B cell (primary cell): ENCODE data around the gene IRS1. TPM values are rescaled to one million over a fixed set of nuclear protein-coding genes. Genes with fewer than 3 reads are reported as not detected.

ENCODE experiments used
- ATAC-seq: fragments of 200-7000 bp; cut with Tn5 transposase; one replicate; pipeline ENCODE4 v1.10.0; 2021; ENCODE audit warnings: low read depth, mild to moderate bottlenecking, moderate number of reproducible peaks, moderate library complexity
- CTCF ChIA-PET: fragments of 350-600 bp; sonication (Branson Sonifier 250); formaldehyde crosslinking; loops from one replicate; lab custom pipeline; 2021; ENCODE audit warnings: antibody characterized with exemption, inconsistent platforms; lab: Charles Lee
- POLR2A ChIA-PET: fragments of 350-600 bp; sonication (Branson Sonifier 250); formaldehyde crosslinking; loops from one replicate; lab custom pipeline; 2021; ENCODE audit warnings: antibody characterized with exemption; lab: Charles Lee
- DNase-seq: peaks from one replicate; pipeline ENCODE4 v3.0.0; 2013
- H2AFZ ChIP-seq: 2 replicates; pipeline ENCODE4 v1.6.1; 2012; ENCODE audit warnings: mild to moderate bottlenecking, low read depth, low read length; ENCODE audit not compliant: insufficient read depth, poor library complexity, severe bottlenecking
- H3K27ac ChIP-seq, 2 donors: 1 replicate in 1 of 2; 2 replicates in 1 of 2; pipeline ENCODE4 v1.5.1; 2012 to 2013; ENCODE audit warnings: low read length in 2 of 2, mild to moderate bottlenecking in 2 of 2, moderate library complexity in 1 of 2
- H3K27me3 ChIP-seq, 4 experiments: fragments of 200-600 bp in 1 of 4; sonication (generic) in 1 of 4; replicated peaks in 1 of 4; 1 replicate in 2 of 4; 2 replicates in 2 of 4; pipeline versions ENCODE4 v1.6.1 to v1.7.0; 2013 to 2016; ENCODE audit warnings: low read length in 3 of 4, mild to moderate bottlenecking in 2 of 4, mixed read lengths in 1 of 4, moderate library complexity in 1 of 4; ENCODE audit not compliant: insufficient read depth in 4 of 4, control insufficient read depth in 3 of 4; ENCODE audit errors: control extremely low read depth in 1 of 4
- H3K36me3 ChIP-seq, 2 experiments: replicated peaks in 1 of 2; 1 replicate in 1 of 2; 2 replicates in 1 of 2; pipeline versions ENCODE4 v1.6.1 to v1.7.1; 2013; ENCODE audit warnings: low read length in 1 of 2; ENCODE audit not compliant: insufficient read depth in 2 of 2, control insufficient read depth in 1 of 2; ENCODE audit errors: control extremely low read depth in 1 of 2, extremely low read depth in 1 of 2
- H3K4me1 ChIP-seq, 2 donors: fragments of 200-600 bp in 1 of 2; sonication (generic) in 1 of 2; 1 replicate in 1 of 2; 2 replicates in 1 of 2; pipeline versions ENCODE4 v1.5.1 to v1.6.1; 2013 to 2017; ENCODE audit warnings: low read length in 2 of 2; ENCODE audit not compliant: control insufficient read depth in 2 of 2, insufficient read depth in 2 of 2
- H3K4me2 ChIP-seq: replicated peaks from 2 replicates; pipeline ENCODE3; 2012; ENCODE audit warnings: mild to moderate bottlenecking, low read depth, low read length; ENCODE audit not compliant: poor library complexity, severe bottlenecking
- H3K4me3 ChIP-seq, 5 experiments: fragments of 200-600 bp in 1 of 5; sonication (generic) in 1 of 5; 1 replicate in 3 of 5; 2 replicates in 2 of 5; pipeline versions ENCODE4 v1.5.1 to v1.7.0; 2011 to 2016; ENCODE audit warnings: low read length in 4 of 5, mild to moderate bottlenecking in 4 of 5, low read depth in 2 of 5, control low read depth in 1 of 5, moderate library complexity in 1 of 5; ENCODE audit not compliant: insufficient read depth in 1 of 5; ENCODE audit errors: control extremely low read depth in 1 of 5, extremely low read depth in 1 of 5
- H3K79me2 ChIP-seq: fragments of 200-600 bp; sonication (generic); one replicate; pipeline ENCODE4 v1.6.0; 2016; ENCODE audit warnings: low read length; ENCODE audit not compliant: control insufficient read depth, insufficient read depth
- H3K9ac ChIP-seq: fragments of 200-600 bp; sonication (generic); 2 replicates; pipeline ENCODE4 v1.6.1; 2017; ENCODE audit warnings: mild to moderate bottlenecking, low read length, moderate library complexity
- H3K9me3 ChIP-seq, 3 donors: one replicate each; pipeline versions ENCODE4 v1.6.1 to v1.7.1; 2013; ENCODE audit warnings: low read length in 2 of 3; ENCODE audit not compliant: control insufficient read depth in 2 of 3, insufficient read depth in 1 of 3; ENCODE audit errors: control extremely low read depth in 1 of 3
- H4K20me1 ChIP-seq: 2 replicates; pipeline ENCODE4 v1.6.0; 2012; ENCODE audit warnings: mild to moderate bottlenecking, low read length; ENCODE audit not compliant: insufficient read depth, control insufficient read depth, poor library complexity, severe bottlenecking
- H3K27ac Mint-ChIP-seq: one replicate; pipeline ENCODE4 v1.8.0; 2021; ENCODE audit warnings: mixed read lengths
- H3K27me3 Mint-ChIP-seq: one replicate; pipeline ENCODE4 v1.8.0; 2021; ENCODE audit warnings: mixed read lengths
- H3K4me1 Mint-ChIP-seq: one replicate; pipeline ENCODE4 v1.8.0; 2021; ENCODE audit warnings: mixed read lengths
- H3K4me3 Mint-ChIP-seq: one replicate; pipeline ENCODE4 v1.8.0; 2021; ENCODE audit warnings: mixed read lengths
- H3K9me3 Mint-ChIP-seq: one replicate; pipeline ENCODE4 v1.8.0; 2022; ENCODE audit warnings: mixed read lengths; ENCODE audit not compliant: insufficient read depth
- CTCF ChIP-seq: fragments of 200-600 bp; IDR thresholded peaks from one replicate; pipeline ENCODE4 v1.8.0; 2022; ENCODE audit warnings: antibody characterized with exemption, mild to moderate bottlenecking
- EZH2 ChIP-seq: IDR thresholded peaks from 2 replicates; pipeline ENCODE4 v1.6.1; 2012; ENCODE audit warnings: borderline replicate concordance, low read depth, mild to moderate bottlenecking, moderate library complexity, low read length; ENCODE audit not compliant: insufficient read depth, poor library complexity, severe bottlenecking
- WGBS: methylation state at CpG from one replicate; pipeline ENCODE4 v1.1.5; 2013; ENCODE audit warnings: missing lambda C conversion rate; ENCODE audit not compliant: insufficient coverage; 5-methylcytosine and 5-hydroxymethylcytosine counted together
- intact Hi-C: fragments of 100-400 bp; cut with micrococcal nuclease; formaldehyde crosslinking; loops from one replicate; pipeline ENCODE4 v1.10.0; 2022
- polyA plus RNA-seq: library from polyadenylated mRNA; depleted of rRNA; stranded (reverse); fragments of >200 nt; gene quantifications from 2 replicates; pipeline ENCODE4 v1.2.3, GENCODE V29; 2012
- total RNA-seq, 2 donors: library from RNA; stranded (reverse); fragments of 120-200 nt in 1 of 2; gene quantifications; 1 replicate in 1 of 2; 2 replicates in 1 of 2; pipeline versions ENCODE4 v1.2.3 to v1.2.4, GENCODE V29; 2013 to 2022

Gene IRS1
- total and polyA plus RNA-seq, 2 donors (not counting 1 experiment from before 2014, with no cell fraction given) = 3.8 to 11.9 TPM

GRCh38 chr2:226715347-226715990, 84.2 kb downstream of the IRS1 start:
- H3K4me1 ChIP-seq = peaks cover 3 to 4% of the 10 kb centered on the region in 2 donors
- H3K4me2 ChIP-seq = no peak overlapping the region
- ChIA-PET POLR2A (no interaction called here), CTCF (no interaction called here)
- H3K27me3 Mint-ChIP-seq = peaks cover 10% of the 10 kb centered on the region
- H3K4me3 Mint-ChIP-seq = no peak overlapping the region
- H2AFZ ChIP-seq = no peak overlapping the region
- intact Hi-C loops = no loop called here
- H3K9me3 ChIP-seq = no peaks in the 10 kb centered on the region
- no peaks in the 10 kb centered on the region for H4K20me1 ChIP-seq
- H3K79me2 ChIP-seq = no peaks in the 10 kb centered on the region
- H3K27me3 ChIP-seq = no peaks in the 10 kb centered on the region
- no peak overlapping the region for H3K9ac ChIP-seq
- no peak overlapping the region for H3K4me3 ChIP-seq
- 91% methylated on average over 1 of the region's 3 CpGs for WGBS
- ATAC-seq = no peak
- H3K9me3 Mint-ChIP-seq = peaks cover under 1% of the 10 kb centered on the region
- H3K4me1 Mint-ChIP-seq = peaks cover 10% of the 10 kb centered on the region
- DNase-seq = no peak
- no peak overlapping the region for H3K27ac ChIP-seq
- no peak overlapping the region for H3K27ac Mint-ChIP-seq
- no peak for TF ChIP-seq EZH2
- TF ChIP-seq CTCF = no peak
- H3K36me3 ChIP-seq = no peaks in the 10 kb centered on the region

DNA sequence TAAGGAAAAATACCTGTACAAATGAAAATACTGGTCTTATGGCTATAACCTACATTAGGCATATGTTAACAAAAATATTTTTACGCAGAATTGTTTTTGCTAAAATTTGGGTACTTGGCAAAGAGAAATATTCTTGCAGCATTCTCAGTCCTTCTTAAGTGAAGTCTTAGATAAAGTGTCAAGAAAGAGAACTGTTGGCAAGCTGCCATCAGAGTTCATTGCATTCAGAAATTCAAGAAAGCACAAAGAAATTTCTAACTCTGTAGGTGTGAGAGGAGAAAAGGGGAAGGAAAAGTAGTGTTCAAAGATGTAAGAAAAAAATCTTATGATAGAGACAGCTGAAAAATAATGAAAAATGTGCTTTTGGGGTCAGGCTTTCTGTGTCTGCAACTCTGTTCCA, 86.7 kb downstream of the IRS1 start:
- CTCF ChIA-PET = no interaction called here
- Histone ChIP-seq H3K27ac (no peak overlapping the region), H3K9me3 (no peaks in the 10 kb centered on the region), H2AFZ (no peak overlapping the region), H3K27me3 (no peaks in the 10 kb centered on the region), H3K79me2 (no peaks in the 10 kb centered on the region), H3K4me2 (no peak overlapping the region), H4K20me1 (no peaks in the 10 kb centered on the region), H3K4me1 (peaks cover 3 to 4% of the 10 kb centered on the region in 2 donors), H3K4me3 (no peak overlapping the region), H3K36me3 (no peaks in the 10 kb centered on the region), H3K9ac (no peak overlapping the region)
- H3K27ac Mint-ChIP-seq = no peak overlapping the region
- peaks cover 10% of the 10 kb centered on the region for H3K4me1 Mint-ChIP-seq
- DNase-seq (no peak), ATAC-seq (no peak)
- TF ChIP-seq EZH2 = no peak
- no peak for TF ChIP-seq CTCF
- H3K27me3 Mint-ChIP-seq = peaks cover 5% of the 10 kb centered on the region
- intact Hi-C loops = no loop called here
- POLR2A ChIA-PET = no interaction called here
- peaks cover 4% of the 10 kb centered on the region for H3K9me3 Mint-ChIP-seq
- no CpG with 5 or more reads among the region's 1 CpG for WGBS
- H3K4me3 Mint-ChIP-seq = no peak overlapping the region
